Effector memory CD4-positive, alpha-beta T cell (primary cell): ENCODE data around the gene BTN3A1.
A peak's percentile ranks its signal among the peaks of the same experiment; 100 is the strongest.
"Not testable (repeated sequence)": the region's sequence is repeated elsewhere in the genome, so short reads cannot be mapped to it uniquely, and the experiment has no call there.

Experiments
- DNase-seq, 3 donors: peaks; one replicate each; pipeline ENCODE4 v3.0.0-alpha.2; 2020
- H3K27ac ChIP-seq: 2 replicates; pipeline ENCODE4 v1.7.0; 2013; ENCODE audit warnings: mild to moderate bottlenecking, low read length, moderate library complexity; ENCODE audit not compliant: insufficient read depth, poor library complexity, severe bottlenecking
- H3K27me3 ChIP-seq: replicated peaks from 2 replicates; pipeline ENCODE4 v1.7.0; 2013; ENCODE audit warnings: mild to moderate bottlenecking, low read length; ENCODE audit not compliant: insufficient read depth, control insufficient read depth, poor library complexity, severe bottlenecking
- H3K36me3 ChIP-seq: 2 replicates; pipeline ENCODE4 v1.7.0; 2013; ENCODE audit warnings: mild to moderate bottlenecking, low read length, moderate library complexity; ENCODE audit not compliant: control insufficient read depth, insufficient read depth
- H3K4me1 ChIP-seq: 2 replicates; pipeline ENCODE4 v1.7.0; 2013; ENCODE audit warnings: low read length, mild to moderate bottlenecking; ENCODE audit not compliant: control insufficient read depth, insufficient read depth, poor library complexity, severe bottlenecking
- H3K4me3 ChIP-seq: 2 replicates; pipeline ENCODE4 v1.7.0; 2013; ENCODE audit warnings: low read length, low read depth, mild to moderate bottlenecking; ENCODE audit not compliant: insufficient read depth, poor library complexity, severe bottlenecking
- H3K9me3 ChIP-seq: 2 replicates; pipeline ENCODE4 v1.7.0; 2013; ENCODE audit warnings: mild to moderate bottlenecking, low read length, moderate library complexity; ENCODE audit not compliant: control insufficient read depth
- total RNA-seq, 3 donors: gene quantifications; one replicate each; lab custom pipeline; 2026; lab: John Stamatoyannopoulos, UW

The BTN3A1 gene
- total RNA-seq, result 199 to 349 (median 282) reads per million in 3 donors

GRCh38 chr6:26401987-26402658 is at the start of gene BTN3A1:
BTN3A1 (plus strand) TSS chr6:26402275; CDS start chr6:26405564, 3,289 bp downstream.
- DNase-seq, result peak; percentile 29 to 60 (median 51)
- H3K4me1 ChIP-seq, result peaks cover 32% of the 10 kb centered on the region

DNA sequence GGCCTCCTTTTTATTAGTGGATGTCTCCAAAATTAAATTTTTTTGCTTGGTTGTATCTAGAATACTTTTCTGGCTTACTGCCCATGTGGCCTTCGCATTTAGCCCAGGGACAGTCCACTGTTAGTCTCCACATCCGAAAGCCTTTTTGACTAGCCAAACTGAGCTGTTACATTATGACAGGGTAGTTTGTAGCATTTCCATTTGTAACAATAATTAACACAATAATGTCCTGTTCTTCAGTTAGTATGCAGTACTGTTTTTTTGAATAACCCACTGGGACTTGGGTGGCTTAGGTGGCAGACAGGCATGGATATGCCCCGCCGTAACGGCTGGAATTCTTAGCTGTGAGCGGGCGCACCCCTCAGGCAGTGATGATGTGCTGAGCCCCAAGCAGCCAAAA is 49.8 kb upstream of the BTN3A1 start:
- no peak for DNase-seq
- Histone ChIP-seq H3K9me3 (no peaks in the 10 kb centered on the region), H3K36me3 (no peaks in the 10 kb centered on the region), H3K27me3 (no peaks in the 10 kb centered on the region), H3K4me3 (no peak overlapping the region), H3K4me1 (no peaks in the 10 kb centered on the region), H3K27ac (no peak overlapping the region)

More at GRCh38 chr6:26401987-26402658, at the start of gene BTN3A1:
- no peaks in the 10 kb centered on the region for H3K9me3 ChIP-seq
- peak within 1 kb of the TSS; percentile 83 for H3K27ac ChIP-seq
- peak within 1 kb of the TSS; percentile 66 for H3K4me3 ChIP-seq
- H3K36me3 ChIP-seq, result peaks cover 15% of the 10 kb centered on the region
- H3K27me3 ChIP-seq, result no peaks in the 10 kb centered on the region

DNA sequence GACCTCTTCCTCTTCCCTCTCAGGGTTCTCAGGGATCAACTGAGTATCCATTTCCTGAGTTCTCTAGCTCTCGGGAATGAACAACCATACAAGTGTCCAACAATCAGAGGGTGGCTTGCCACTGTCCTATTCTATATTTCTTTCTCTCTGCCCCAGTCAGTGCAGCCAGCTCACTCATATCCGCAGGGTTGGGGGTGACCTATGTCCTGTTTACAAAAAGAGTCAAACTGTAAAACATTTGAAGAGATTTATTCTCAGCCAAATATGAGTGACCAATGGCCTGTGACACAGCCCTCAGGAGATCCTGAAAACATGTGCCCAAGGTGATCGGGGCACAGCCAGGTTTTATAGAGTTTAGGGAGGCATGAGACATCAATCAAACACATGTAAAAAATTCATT is 47.9 kb upstream of the BTN3A1 start:
- no peaks in the 10 kb centered on the region for H3K36me3 ChIP-seq
- DNase-seq, result no peak
- H3K9me3 ChIP-seq, result no peaks in the 10 kb centered on the region
- no peaks in the 10 kb centered on the region for H3K4me1 ChIP-seq
- H3K27ac ChIP-seq, result no peak overlapping the region
- H3K27me3 ChIP-seq, result no peaks in the 10 kb centered on the region
- no peak overlapping the region for H3K4me3 ChIP-seq

DNA sequence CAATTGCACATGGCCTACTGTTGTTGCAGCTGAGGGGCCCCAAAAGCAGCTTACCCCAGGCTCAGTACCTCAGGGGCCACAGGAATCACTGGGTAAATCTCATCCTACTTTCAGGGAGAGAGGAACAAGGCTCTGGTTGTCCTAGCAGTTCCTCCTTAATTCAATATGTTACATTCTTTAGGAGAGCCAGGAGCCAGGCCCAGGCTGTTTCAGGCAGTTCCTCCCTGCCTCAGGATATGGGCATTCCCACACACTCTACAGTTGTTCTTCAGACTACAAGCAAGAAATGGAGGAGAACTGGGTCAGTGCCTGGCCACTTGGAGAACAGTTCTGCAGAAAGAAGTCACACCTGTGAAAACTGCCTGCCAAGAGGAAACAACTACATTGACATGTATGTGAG is 46.7 kb upstream of the BTN3A1 start:
- Histone ChIP-seq H3K9me3 (no peaks in the 10 kb centered on the region), H3K27ac (no peak overlapping the region), H3K4me3 (no peak overlapping the region), H3K27me3 (no peaks in the 10 kb centered on the region), H3K36me3 (no peaks in the 10 kb centered on the region), H3K4me1 (peaks cover 1% of the 10 kb centered on the region)
- DNase-seq, result no peak

GRCh38 chr6:26357543-26357942 is 44.5 kb upstream of the BTN3A1 start:
- H3K9me3 ChIP-seq, H3K27me3 ChIP-seq, H3K36me3 ChIP-seq, H3K4me3 ChIP-seq, DNase-seq, H3K27ac ChIP-seq: not testable (repeated sequence)
- H3K4me1 ChIP-seq, result peaks cover 15% of the 10 kb centered on the region

GRCh38 chr6:26358511-26358981 is 43.5 kb upstream of the BTN3A1 start:
- Histone ChIP-seq H3K4me1 (peaks cover 15% of the 10 kb centered on the region), H3K4me3 (no peak overlapping the region), H3K27ac (no peak overlapping the region), H3K9me3 (no peaks in the 10 kb centered on the region), H3K27me3 (no peaks in the 10 kb centered on the region), H3K36me3 (no peaks in the 10 kb centered on the region)
- no peak for DNase-seq

- H3K9me3 ChIP-seq, result no peaks in the 10 kb centered on the region
- no peaks in the 10 kb centered on the region for H3K27me3 ChIP-seq
- peaks cover 19% of the 10 kb centered on the region for H3K4me1 ChIP-seq
These were observed 42.3 kb upstream of the BTN3A1 start for GRCh38 chr6:26359765-26360164.

DNA sequence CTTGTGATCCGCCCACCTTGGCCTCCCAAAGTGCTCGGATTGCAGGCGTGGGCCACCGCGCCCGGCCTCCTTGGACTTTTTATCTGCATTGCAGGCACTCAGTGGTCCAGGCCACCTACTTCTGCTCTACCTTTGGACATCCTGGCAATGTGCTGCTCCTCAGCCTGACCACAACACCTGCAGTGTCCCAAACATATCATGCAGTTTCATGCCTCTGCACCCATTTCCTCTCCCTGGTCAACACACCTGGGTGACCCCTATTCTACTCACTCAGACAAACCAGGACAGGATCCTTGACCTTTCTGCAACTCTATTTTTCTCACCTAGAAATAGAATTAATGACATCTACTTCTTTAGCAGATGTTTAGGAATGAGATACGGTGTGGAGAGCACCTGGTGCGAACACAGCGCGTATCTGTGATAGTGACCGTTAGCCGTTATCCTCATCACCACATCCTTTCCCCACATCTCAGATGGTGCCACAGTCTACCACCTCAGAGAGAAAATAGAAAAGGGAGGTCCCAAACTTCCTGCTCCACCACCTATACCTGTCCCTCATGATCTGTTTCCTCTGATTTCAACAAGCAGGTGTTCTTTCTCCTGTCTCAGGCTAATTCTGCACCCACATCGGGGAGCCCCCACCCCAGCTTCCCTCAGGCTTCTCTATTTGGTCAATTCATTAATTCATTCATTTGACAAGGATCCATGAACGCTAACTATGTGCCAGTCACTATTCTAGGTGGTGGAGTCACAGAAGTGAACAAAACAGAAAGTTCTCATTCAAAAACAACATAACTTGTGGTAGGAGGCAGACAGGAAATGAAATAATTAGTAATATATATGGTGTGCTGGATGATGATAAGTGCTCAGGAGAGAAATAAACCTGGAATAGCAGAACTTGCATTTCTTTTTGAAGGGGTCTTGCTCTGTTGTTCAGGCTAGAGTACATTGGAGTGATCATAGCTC is 41.3 kb upstream of the BTN3A1 start:
- Histone ChIP-seq H3K27ac (no peak overlapping the region), H3K9me3 (no peaks in the 10 kb centered on the region), H3K36me3 (no peaks in the 10 kb centered on the region), H3K4me1 (peaks cover 19% of the 10 kb centered on the region), H3K4me3 (peak overlapping the region; percentile 31), H3K27me3 (no peaks in the 10 kb centered on the region)
- no peak for DNase-seq

More at GRCh38 chr6:26359765-26360164, 42.3 kb upstream of the BTN3A1 start:
- DNase-seq, result no peak
- Histone ChIP-seq H3K4me3 (no peak overlapping the region), H3K27ac (no peak overlapping the region), H3K36me3 (no peaks in the 10 kb centered on the region)

DNA sequence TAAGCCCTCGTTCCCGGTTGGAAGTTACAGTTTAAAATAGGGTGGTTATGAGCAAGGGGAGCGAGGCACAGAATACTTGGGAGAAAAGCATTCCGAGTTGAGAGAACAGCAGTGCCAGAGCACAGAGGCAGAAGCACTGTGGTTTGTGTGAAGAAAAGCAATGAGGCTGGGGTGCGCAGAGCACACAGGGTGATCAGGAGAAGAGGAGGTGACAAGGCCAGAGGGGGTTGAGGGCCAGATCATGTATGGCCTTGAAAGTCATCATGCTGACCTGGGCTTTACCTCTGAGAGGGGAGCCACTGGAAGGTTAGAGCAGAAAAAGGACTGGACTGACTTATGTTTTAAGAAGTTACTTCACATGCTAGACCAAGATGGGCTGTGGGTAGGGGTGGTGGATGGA is 40.5 kb upstream of the BTN3A1 start:
- no peaks in the 10 kb centered on the region for H3K27me3 ChIP-seq
- no peak for DNase-seq
- no peaks in the 10 kb centered on the region for H3K36me3 ChIP-seq
- H3K4me3 ChIP-seq, result no peak overlapping the region
- no peaks in the 10 kb centered on the region for H3K9me3 ChIP-seq
- H3K4me1 ChIP-seq, result peaks cover 19% of the 10 kb centered on the region
- H3K27ac ChIP-seq, result no peak overlapping the region
